Natural killer cell (primary cell): ENCODE measurements around the gene SLCO6A1. TPM values are rescaled to one million over a fixed set of nuclear protein-coding genes. Genes with fewer than 3 reads are reported as not detected.

ENCODE experiments used
- ATAC-seq, 3 donors: fragments of 150-1000 bp in 2 of 3; fragments of 200-7000 bp in 1 of 3; cut with Tn5 transposase; 1 replicate in 1 of 3; 2 replicates in 2 of 3; pipeline ENCODE4 v1.10.0; 2021; ENCODE audit warnings: mild to moderate bottlenecking in 2 of 3, moderate library complexity in 2 of 3
- DNase-seq, 2 donors: peaks; one replicate each; pipeline versions ENCODE4 v3.0.0 to v3.0.0-alpha.2; 2013 to 2021; ENCODE audit warnings: mixed read lengths in 1 of 2
- H3K27ac ChIP-seq: one replicate; pipeline ENCODE4 v1.5.1; 2013; ENCODE audit warnings: mild to moderate bottlenecking, low read length
- H3K27me3 ChIP-seq: one replicate; pipeline ENCODE4 v1.6.1; 2013; ENCODE audit warnings: low read length; ENCODE audit not compliant: control insufficient read depth, insufficient read depth
- H3K36me3 ChIP-seq: one replicate; pipeline ENCODE4 v1.6.1; 2013; ENCODE audit warnings: low read length; ENCODE audit not compliant: control insufficient read depth, insufficient read depth
- H3K4me1 ChIP-seq: one replicate; pipeline ENCODE4 v1.6.1; 2013; ENCODE audit warnings: low read length; ENCODE audit not compliant: control insufficient read depth, insufficient read depth
- H3K4me3 ChIP-seq: one replicate; pipeline ENCODE4 v1.5.1; 2013; ENCODE audit warnings: low read length
- H3K9me3 ChIP-seq: one replicate; pipeline ENCODE4 v1.6.1; 2013; ENCODE audit warnings: low read length; ENCODE audit not compliant: control insufficient read depth, insufficient read depth
- H3K27ac Mint-ChIP-seq, 2 donors: one replicate each; pipeline ENCODE4 v1.8.0; 2022; ENCODE audit warnings: mild to moderate bottlenecking in 2 of 2, mixed read lengths in 2 of 2, moderate library complexity in 1 of 2
- H3K27me3 Mint-ChIP-seq, 2 donors: one replicate each; pipeline ENCODE4 v1.8.0; 2022; ENCODE audit warnings: low read depth in 2 of 2, mixed read lengths in 2 of 2
- H3K36me3 Mint-ChIP-seq: one replicate; pipeline ENCODE4 v1.8.0; 2022; ENCODE audit warnings: mixed read lengths
- H3K4me1 Mint-ChIP-seq, 2 donors: one replicate each; pipeline ENCODE4 v1.8.0; 2022; ENCODE audit warnings: mixed read lengths in 2 of 2
- H3K4me3 Mint-ChIP-seq: one replicate; pipeline ENCODE4 v1.8.0; 2022; ENCODE audit warnings: mild to moderate bottlenecking, moderate library complexity, mixed read lengths
- H3K9me3 Mint-ChIP-seq, 2 donors: one replicate each; pipeline ENCODE4 v1.8.0; 2022; ENCODE audit warnings: mixed read lengths in 2 of 2
- WGBS: methylation state at CpG from one replicate; pipeline ENCODE4 v1.1.7; 2013; ENCODE audit warnings: missing lambda C conversion rate; ENCODE audit not compliant: insufficient coverage; 5-methylcytosine and 5-hydroxymethylcytosine counted together
- intact Hi-C: fragments of 100-400 bp; cut with micrococcal nuclease; formaldehyde crosslinking; loops from one replicate; pipeline ENCODE4 v1.14.2; 2022
- total RNA-seq, 4 donors: library from RNA; stranded (reverse); fragments of 120-200 nt in 1 of 4; gene quantifications; one replicate each; pipeline versions ENCODE4 v1.2.3 to v1.2.4, GENCODE V29; 2013 to 2022
- TF ChIP-seq, protein P1 (sequence below): fragments of 200-600 bp; IDR thresholded peaks from one replicate; pipeline ENCODE4 v1.8.0; 2022; ENCODE audit warnings: antibody characterized with exemption

Gene SLCO6A1
- total RNA-seq, 3 donors from 2014 or later (not counting 1 experiment from before 2014, with no cell fraction given) = not detected

DNA sequence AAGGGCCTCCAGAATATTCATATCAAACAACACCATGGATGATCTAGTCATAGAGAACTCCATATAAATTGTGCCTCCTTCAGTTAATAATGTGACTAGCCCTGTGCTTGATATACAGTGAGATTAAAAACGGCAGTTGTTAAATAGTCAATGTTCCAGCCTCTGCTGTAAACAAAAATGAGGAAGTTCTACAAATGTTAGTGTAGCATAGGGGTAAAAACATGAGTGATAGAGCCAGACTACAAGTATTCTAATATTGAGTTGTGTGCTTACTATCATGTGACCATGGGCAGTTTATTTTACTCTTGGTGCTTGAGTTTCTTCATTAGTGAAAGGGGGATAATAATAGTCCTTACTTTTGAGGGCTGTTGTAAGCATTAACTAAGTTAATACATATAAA, 43.3 kb upstream of the SLCO6A1 start:
- Histone ChIP-seq H3K36me3 (no peaks in the 10 kb centered on the region), H3K4me3 (no peak overlapping the region), H3K27me3 (no peaks in the 10 kb centered on the region), H3K27ac (no peak overlapping the region), H3K4me1 (no peaks in the 10 kb centered on the region), H3K9me3 (no peaks in the 10 kb centered on the region)
- no peaks in the 10 kb centered on the region for H3K36me3 Mint-ChIP-seq
- peaks cover 0 to 5% of the 10 kb centered on the region in 2 donors for H3K27me3 Mint-ChIP-seq
- 16% methylated on average over 1 of the region's 1 CpG for WGBS
- DNase-seq = no peak
- TF ChIP-seq, protein P1, sequence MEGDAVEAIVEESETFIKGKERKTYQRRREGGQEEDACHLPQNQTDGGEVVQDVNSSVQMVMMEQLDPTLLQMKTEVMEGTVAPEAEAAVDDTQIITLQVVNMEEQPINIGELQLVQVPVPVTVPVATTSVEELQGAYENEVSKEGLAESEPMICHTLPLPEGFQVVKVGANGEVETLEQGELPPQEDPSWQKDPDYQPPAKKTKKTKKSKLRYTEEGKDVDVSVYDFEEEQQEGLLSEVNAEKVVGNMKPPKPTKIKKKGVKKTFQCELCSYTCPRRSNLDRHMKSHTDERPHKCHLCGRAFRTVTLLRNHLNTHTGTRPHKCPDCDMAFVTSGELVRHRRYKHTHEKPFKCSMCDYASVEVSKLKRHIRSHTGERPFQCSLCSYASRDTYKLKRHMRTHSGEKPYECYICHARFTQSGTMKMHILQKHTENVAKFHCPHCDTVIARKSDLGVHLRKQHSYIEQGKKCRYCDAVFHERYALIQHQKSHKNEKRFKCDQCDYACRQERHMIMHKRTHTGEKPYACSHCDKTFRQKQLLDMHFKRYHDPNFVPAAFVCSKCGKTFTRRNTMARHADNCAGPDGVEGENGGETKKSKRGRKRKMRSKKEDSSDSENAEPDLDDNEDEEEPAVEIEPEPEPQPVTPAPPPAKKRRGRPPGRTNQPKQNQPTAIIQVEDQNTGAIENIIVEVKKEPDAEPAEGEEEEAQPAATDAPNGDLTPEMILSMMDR = no peak
- ATAC-seq = no peak
- H3K4me1 Mint-ChIP-seq = no peaks in the 10 kb centered on the region
- intact Hi-C loops = no loop called here
- no peak overlapping the region for H3K27ac Mint-ChIP-seq
- no peak overlapping the region for H3K4me3 Mint-ChIP-seq
- no peaks in the 10 kb centered on the region for H3K9me3 Mint-ChIP-seq

DNA sequence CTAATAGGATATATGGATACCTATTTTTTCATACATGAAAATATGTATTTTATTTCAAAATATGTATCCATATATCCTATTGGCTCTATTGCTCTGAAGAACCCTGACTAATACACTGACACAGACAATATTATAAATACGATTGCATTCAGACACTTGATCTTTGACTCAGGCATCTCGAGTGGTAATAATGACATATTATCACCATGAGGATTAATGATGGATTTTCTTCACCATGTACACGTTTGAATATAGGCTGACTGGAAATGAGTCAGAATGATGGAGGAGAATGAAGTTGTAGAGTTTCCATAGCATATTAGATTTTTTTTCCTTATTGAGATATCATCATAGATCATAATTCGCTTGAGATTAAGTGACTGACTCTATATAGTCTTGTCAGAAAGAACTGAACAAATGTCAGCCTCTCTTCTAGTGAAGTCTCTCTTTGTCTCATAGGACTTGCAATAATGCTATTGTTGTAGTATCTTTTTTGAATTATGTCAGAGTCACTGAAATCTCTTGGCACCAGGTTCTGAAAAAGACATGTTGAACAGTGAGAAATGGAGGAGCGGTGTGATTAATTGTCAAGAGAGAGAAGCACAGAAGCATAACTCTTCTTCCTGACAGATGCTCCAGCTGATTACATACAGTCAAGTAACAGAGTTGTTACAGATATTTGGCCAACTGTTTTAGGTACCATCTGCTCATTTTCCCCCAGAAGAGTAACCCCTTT, 41.4 kb upstream of the SLCO6A1 start:
- H3K4me1 ChIP-seq = no peaks in the 10 kb centered on the region
- no peaks in the 10 kb centered on the region for H3K27me3 ChIP-seq
- intact Hi-C loops = loop anchor here (5.0 kb wide), 1 partner anchor 502 kb away; no protein-coding TSS in a partner anchor
- H3K36me3 ChIP-seq = no peaks in the 10 kb centered on the region
- Mint-ChIP-seq H3K27me3 (no peaks in the 10 kb centered on the region), H3K4me1 (no peaks in the 10 kb centered on the region), H3K4me3 (no peak overlapping the region), H3K9me3 (no peaks in the 10 kb centered on the region), H3K27ac (no peak overlapping the region), H3K36me3 (no peaks in the 10 kb centered on the region)
- no peak for DNase-seq
- no peak for ATAC-seq
- TF ChIP-seq, protein P1 = no peak
- H3K4me3 ChIP-seq = no peak overlapping the region
- 85% methylated on average over 4 of the region's 5 CpGs for WGBS
- no peak overlapping the region for H3K27ac ChIP-seq
- H3K9me3 ChIP-seq = no peaks in the 10 kb centered on the region

- Mint-ChIP-seq H3K9me3 (no peaks in the 10 kb centered on the region), H3K4me1 (no peaks in the 10 kb centered on the region), H3K27me3 (no peaks in the 10 kb centered on the region), H3K27ac (no peak overlapping the region), H3K36me3 (no peaks in the 10 kb centered on the region), H3K4me3 (no peak overlapping the region)
- Histone ChIP-seq H3K4me1 (no peaks in the 10 kb centered on the region), H3K9me3 (no peaks in the 10 kb centered on the region), H3K4me3 (no peak overlapping the region), H3K36me3 (no peaks in the 10 kb centered on the region), H3K27ac (no peak overlapping the region), H3K27me3 (no peaks in the 10 kb centered on the region)
- intact Hi-C loops = loop anchor here (5.0 kb wide), 1 partner anchor 503 kb away; no protein-coding TSS in a partner anchor
- TF ChIP-seq, protein P1 = no peak
- ATAC-seq (no peak), DNase-seq (no peak)
- WGBS = 63% methylated on average over 1 of the region's 1 CpG
These were observed 40.8 kb upstream of the SLCO6A1 start for GRCh38 chr5:102539562-102539961.

DNA sequence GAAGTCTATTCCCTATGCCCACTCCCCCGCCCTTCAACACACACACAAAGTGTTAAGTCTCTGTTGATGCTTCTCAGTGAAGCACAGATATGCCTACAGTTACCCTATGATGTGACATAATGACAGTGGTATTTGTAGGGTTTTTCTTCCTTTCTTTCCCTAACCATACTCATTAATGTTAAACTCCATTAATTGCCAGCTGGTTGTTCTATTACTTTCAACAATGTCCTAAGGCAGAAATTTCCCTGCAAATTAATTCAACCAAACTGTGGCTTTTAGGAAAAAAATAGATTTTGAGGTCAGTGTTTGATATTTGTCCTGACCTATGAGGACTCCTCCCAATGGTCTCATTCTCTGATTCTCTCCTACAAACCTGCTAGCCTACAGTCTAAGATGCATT, 38.2 kb upstream of the SLCO6A1 start:
- no peaks in the 10 kb centered on the region for H3K9me3 ChIP-seq
- H3K27ac Mint-ChIP-seq = no peak overlapping the region
- no peak overlapping the region for H3K27ac ChIP-seq
- H3K4me3 ChIP-seq = no peak overlapping the region
- no peaks in the 10 kb centered on the region for H3K27me3 ChIP-seq
- H3K36me3 ChIP-seq = no peaks in the 10 kb centered on the region
- no peaks in the 10 kb centered on the region for H3K4me1 Mint-ChIP-seq
- TF ChIP-seq, protein P1 = no peak
- no peaks in the 10 kb centered on the region for H3K9me3 Mint-ChIP-seq
- WGBS = no CpG with 5 or more reads among the region's 1 CpG
- no peaks in the 10 kb centered on the region for H3K36me3 Mint-ChIP-seq
- intact Hi-C loops = loop anchor here (5.0 kb wide), 1 partner anchor 505 kb away; no protein-coding TSS in a partner anchor
- no peak overlapping the region for H3K4me3 Mint-ChIP-seq
- H3K27me3 Mint-ChIP-seq = no peaks in the 10 kb centered on the region
- no peaks in the 10 kb centered on the region for H3K4me1 ChIP-seq
- ATAC-seq (no peak), DNase-seq (no peak)
